PC-3 (cell line): ENCODE results near the gene ITGA3.

Experiments used
- CTCF ChIP-seq: fragments of 300-600 bp; sonication (generic); conservative IDR thresholded peaks from 2 replicates; pipeline ENCODE4 v1.5.1; 2017; ENCODE audit warnings: antibody characterized with exemption, low read depth, mild to moderate bottlenecking, low read length
- EZH2 ChIP-seq: fragments of 300-600 bp; sonication (generic); IDR thresholded peaks from one replicate; pipeline ENCODE4 v1.6.1; 2017; ENCODE audit warnings: antibody characterized with exemption, mild to moderate bottlenecking, low read length; ENCODE audit not compliant: unreplicated experiment

DNA sequence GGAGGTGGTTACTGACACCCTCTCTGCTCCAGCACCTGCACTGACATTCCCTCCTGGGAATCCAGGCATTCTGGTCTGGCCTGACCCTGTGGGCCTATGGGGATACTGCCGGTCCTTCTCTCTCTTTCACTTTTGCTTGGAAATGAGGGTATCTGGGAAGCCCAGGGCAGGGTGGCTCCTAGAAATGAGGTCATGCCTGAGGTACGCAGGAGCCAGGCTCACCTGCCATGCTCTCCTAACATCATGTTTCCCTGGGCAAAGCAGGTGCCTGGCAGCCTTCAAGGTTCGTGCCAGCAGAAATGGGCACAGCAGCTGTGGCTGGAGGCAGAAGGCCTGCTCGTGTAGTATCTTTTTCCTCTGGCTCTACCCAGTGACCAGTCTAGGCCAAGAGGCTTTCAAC lies 3.3 kb downstream of the ITGA3 start:
- no peak for TF ChIP-seq CTCF
- TF ChIP-seq EZH2 = no peak
